GM19452 (cell line): ENCODE measurements around the gene CLCF1.
"Not testable (repeated sequence)": the region's sequence is repeated elsewhere in the genome, so short reads cannot be mapped to it uniquely, and the experiment has no call there.

Source experiments
- ATAC-seq: cut with Tn5 transposase; IDR thresholded peaks from one replicate; pipeline ENCODE4 v1.9.1; 2021; ENCODE audit not compliant: unreplicated experiment

Gene CLCF1

GRCh38 chr11:67409261-67409666 lies 35.9 kb upstream of the CLCF1 start:
- ATAC-seq, result peak; percentile 46

GRCh38 chr11:67408437-67409200 lies 35.2 kb upstream of the CLCF1 start:
- ATAC-seq, result peak; percentile 5

GRCh38 chr11:67407688-67408163 lies 34.3 kb upstream of the CLCF1 start:
- no peak for ATAC-seq

GRCh38 chr11:67406969-67407687 lies 33.7 kb upstream of the CLCF1 start:
- ATAC-seq, result no peak

DNA sequence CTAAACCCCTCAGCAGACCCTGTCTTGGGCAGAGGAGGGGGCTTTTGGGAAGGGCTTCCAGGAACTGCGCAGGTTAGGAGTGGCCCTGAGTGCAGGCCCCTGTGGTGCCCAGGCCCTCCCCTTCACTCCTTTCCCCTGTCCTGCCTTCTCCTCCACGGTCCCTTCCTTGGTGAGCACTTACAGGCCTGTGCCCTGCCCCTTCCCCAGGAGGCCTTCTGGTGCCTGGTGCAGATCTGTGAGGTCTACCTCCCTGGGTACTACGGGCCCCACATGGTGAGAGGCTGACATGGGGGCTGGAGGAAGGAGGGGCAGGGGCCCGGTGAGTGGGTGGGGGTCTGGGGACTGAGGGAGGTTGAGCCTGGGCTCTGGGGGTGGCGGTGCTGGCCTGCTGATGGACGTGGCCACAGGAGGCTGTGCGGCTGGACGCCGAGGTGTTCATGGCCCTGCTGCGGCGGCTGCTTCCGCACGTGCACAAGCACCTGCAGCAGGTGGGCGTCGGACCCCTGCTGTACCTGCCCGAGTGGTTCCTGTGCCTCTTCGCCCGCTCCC lies 33.1 kb upstream of the CLCF1 start:
- ATAC-seq, result no peak

- ATAC-seq, result no peak
Measured at GRCh38 chr11:67405688-67406339, 32.4 kb upstream of the CLCF1 start.

DNA sequence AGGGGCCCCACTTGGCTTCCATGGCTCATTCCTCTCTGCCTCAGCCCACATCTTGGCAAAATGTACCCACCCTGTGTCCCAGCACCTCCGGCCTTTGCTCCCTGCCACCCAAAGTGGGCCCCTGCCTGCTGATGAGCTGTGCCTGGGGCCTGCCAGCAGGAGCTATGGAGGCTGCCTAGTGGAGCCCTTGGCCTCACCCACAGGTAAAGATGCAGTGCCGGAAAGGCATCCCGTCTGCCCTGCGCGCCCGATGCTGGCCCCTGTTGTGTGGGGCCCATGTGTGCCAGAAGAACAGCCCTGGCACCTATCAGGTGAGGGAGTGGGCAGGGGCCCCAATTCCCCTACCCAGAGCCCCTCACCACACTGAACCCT lies 31.8 kb upstream of the CLCF1 start:
- ATAC-seq, result no peak

DNA sequence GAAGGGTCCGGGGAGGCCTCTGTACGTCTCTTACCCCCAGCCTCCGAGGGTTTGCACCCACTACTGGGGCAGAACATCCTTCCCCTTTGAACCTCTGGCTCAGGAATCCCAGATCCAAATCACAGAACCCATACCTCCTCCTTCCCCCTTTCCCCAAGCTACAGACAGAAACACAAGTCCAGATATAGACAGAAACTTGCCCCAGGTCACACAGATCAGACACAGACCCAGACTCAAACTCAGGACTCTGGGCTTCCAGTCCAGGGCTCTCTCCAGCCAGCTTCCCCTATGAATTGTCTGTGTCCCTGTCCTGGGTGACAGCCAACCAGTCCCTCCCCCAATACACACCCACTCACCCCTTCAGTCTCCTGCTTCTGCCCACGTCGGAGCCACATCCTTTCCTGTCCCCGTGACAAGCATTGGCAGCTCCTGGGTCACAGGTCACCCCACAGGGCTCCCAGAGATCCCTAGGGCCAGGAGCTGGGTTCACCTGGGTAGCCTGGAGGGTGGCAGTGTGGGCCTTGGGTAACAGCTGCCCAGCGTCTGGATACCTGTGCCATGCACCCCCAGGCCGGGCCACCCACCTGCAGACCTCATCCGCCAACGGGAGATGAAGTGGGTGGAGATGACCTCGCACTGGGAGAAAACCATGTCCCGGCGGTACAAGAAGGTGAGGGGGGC lies 31.3 kb upstream of the CLCF1 start:
- no peak for ATAC-seq

- ATAC-seq, result not testable (repeated sequence)
Measured at GRCh38 chr11:67403085-67403484, 29.7 kb upstream of the CLCF1 start.

DNA sequence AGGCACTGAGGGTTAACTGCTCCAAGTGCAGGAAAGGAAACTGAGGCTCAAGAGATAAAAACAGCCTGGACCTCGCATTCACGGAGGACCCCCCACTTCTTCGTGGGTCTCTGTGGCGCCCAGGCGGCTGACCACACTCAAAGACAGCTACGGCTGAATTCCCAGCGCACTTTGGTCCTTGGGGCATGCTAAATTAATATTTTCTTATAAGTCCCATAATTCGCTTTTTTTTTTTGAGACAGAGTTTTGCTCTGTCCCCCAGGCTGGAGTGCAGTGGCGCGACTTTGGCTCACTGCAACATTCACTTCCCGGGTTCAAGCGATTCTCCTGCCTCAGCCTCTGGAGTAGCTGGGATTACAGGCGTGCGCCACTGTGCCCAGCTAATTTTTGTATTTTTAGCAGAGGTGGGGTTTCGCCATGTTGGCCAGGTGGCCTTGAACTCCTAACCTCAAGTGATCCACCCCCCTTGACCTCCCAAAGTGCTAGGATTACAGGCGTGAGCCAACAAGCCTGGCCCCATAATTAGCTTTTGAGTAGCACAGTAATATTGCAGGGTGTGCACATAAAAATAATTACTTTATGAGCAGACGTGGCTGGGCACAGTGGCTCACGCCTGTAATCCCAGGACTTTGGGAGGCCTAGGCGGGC lies 28.9 kb upstream of the CLCF1 start:
- not testable (repeated sequence) for ATAC-seq

GRCh38 chr11:67401495-67402191 lies 28.2 kb upstream of the CLCF1 start, which contains the start of gene PPP1CA:
TSS of gene PPP1CA (minus strand) at chr11:67401858. CDS start at chr11:67401782, 76 bp downstream.
- ATAC-seq, result peak; percentile 60

- peak; percentile 13 for ATAC-seq
Measured at GRCh38 chr11:67400942-67401494, 27.6 kb upstream of the CLCF1 start.

DNA sequence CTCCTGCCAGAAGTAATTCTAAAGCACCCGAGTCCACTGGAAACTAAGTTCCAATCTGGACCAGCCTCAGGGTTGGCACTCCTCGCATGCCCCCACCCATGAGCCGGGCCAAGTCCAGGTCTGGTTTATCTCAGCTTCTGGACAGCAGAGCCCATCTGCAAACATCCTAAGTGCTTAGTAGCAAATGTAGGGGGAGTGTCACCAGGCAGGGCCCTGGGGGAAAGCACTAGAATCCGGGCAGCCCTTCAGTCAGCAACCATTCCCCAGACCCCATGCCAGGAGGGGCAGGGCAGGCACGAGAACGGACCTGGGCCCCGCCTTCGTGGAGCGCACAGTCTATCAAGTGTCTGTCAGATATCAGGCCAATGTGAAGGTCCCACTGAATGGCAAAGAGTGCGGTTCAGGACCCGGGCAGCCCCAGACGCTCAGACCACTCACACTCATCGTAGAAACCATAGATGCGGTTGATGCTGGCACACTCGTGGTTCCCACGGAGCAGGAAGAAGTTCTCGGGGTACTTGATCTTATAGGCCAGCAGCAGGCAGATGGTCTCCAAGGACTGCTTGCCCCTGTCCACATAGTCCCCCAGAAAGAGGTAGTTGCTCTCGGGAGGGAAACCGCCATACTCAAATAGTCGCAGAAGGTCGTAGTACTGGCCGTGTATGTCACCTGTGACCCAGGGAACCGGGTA lies 27.0 kb upstream of the CLCF1 start:
- no peak for ATAC-seq

DNA sequence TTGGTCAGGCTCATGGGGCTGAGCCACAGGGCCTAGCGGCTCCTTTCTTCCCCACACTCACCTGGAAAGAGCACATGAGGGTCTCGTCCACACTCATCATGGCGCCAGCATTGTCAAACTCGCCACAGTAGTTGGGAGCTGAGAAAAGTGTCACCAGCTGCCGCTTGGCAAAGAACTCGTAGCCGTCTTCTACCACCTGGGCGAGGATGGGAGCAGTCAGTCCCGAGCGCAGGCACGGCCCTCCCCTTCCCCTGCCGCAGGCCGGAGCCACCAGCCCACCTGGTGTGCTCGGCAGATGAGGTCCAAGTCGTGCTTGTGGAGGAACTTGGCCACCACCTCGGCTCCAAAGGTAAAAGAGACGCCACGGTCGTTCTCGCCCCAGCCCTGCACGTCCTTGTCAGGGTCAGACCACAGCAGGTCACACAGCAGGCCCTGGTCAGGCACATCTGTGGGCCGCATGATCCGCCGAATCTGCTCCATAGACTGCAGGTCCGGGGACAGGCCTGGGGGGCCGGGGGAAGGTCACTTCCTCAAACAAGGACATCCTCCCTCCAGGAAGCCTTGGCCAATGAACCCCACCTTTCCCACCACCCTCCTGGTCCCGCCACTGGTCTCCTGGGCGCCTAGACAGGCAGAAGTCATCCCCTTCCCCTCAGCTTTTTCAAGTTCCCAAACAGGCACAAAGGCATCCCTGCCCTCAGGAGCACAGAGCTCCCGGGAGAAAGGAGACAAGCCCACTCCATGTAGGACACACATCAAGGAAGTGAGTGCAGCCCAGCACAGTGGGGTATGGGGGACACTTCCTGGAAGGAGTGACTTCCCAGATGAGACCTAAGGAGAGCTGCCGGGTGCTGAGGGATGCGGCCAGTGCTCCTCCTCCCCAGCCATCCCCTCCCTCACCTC lies 25.5 kb upstream of the CLCF1 start:
- no peak for ATAC-seq

DNA sequence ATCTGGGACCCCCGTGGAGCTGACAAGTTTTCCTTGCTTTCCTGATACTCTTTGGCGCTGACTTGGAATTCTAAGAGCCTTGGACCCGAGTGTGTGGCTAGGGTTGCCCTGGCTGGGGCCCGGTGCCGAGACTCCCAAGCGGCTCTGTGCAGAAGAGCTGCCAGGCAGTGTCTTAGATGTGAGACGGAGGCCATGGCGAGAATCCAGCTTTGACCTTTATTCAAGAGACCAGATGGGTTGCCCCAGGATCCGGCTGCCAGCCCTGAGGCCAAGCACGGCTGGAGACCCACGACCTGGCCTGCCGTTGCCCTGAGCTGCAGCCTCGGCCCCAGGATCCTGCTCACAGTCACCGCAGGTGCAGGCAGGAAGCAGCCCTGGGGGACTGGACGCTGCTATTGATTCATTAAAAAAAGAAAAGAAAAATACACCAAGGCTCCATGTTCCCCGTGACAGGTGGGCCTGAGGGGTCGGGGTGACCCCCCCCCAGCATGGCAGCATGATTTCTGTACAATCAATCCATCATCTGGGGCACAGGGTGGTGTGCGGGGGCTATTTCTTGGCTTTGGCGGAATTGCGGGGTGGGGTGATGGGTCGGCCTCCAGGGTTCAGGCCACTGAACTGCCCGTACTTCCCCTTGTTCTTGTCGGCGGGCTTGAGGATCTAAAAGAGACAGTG lies 24.7 kb upstream of the CLCF1 start:
- ATAC-seq, result no peak

DNA sequence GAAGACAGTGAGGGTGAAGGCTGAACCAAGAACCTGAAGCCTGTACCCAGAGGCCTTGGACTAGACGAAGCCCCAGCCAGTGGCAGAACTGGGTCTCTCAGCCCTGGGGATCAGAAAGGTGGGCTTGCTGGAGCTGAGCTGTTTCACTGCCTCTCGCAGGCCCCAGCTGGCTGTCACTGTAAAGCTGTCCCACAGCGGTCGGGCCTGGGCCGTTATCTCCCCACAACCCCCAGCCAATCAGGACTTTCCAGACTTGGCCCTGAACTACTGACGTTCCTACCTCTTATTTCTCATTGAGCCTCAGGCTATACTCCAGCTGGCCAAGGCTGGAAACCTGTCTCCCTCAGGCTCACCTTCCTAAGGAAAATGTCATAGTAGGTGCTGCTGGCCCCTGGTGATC lies 24.1 kb upstream of the CLCF1 start:
- ATAC-seq, result no peak
